Erythroblast (primary cell): Measurements from ENCODE around the gene RAD51AP1.

Experiments used
- GATA1 ChIP-seq: IDR thresholded peaks from 2 replicates; pipeline ENCODE4 v1.6.1; 2011; ENCODE audit warnings: low read depth, mild to moderate bottlenecking, control low read depth, low read length, moderate library complexity
- POLR2A ChIP-seq: IDR thresholded peaks from 2 replicates; pipeline ENCODE4 v1.6.1; 2011; ENCODE audit warnings: mild to moderate bottlenecking, low read length

DNA sequence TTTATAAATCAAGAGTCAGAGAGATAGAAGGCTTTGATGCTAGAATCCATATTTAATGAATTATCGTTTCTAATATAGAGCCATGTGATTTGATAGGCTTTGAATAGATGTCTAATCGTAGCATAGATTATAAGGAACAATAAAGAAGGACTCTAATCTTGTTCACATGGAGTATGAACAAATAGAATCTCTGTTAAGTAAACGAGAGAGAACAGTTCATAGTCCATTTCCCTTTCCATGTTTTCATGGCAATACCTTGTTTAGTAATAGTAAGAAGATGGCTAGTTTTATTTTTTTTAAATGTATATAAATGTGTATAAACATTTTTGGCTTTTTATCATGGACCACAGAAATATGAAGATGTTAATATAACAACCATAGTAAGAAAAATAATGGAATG is 32.3 kb upstream of the RAD51AP1 start:
- no peak for TF ChIP-seq GATA1
- no peak for TF ChIP-seq POLR2A
